Left ventricle myocardium inferior (tissue), 1 donor: ENCODE measurements around the gene TECPR2. TPM values are rescaled to one million over a fixed set of nuclear protein-coding genes. Genes with fewer than 3 reads are reported as not detected.

ENCODE experiments used
- DNase-seq: peaks from one replicate; pipeline ENCODE4 v3.0.0-alpha.2; 2020
- H3K27ac ChIP-seq: fragments of 200-600 bp; replicated peaks from 2 replicates; pipeline ENCODE4 v1.8.0; 2021
- H3K27me3 ChIP-seq: fragments of 200-600 bp; 2 replicates; pipeline ENCODE4 v1.8.0; 2021; ENCODE audit warnings: low read depth
- H3K36me3 ChIP-seq: fragments of 200-600 bp; 2 replicates; pipeline ENCODE4 v1.8.0; 2021
- H3K4me1 ChIP-seq: fragments of 200-600 bp; 2 replicates; pipeline ENCODE4 v1.8.0; 2021
- H3K4me3 ChIP-seq: fragments of 200-600 bp; 2 replicates; pipeline ENCODE4 v1.8.0; 2021; ENCODE audit warnings: mild to moderate bottlenecking, moderate library complexity
- H3K9me3 ChIP-seq: fragments of 200-600 bp; replicated peaks from 2 replicates; pipeline ENCODE4 v1.8.0; 2021
- CTCF ChIP-seq: fragments of 200-600 bp; IDR thresholded peaks from 2 replicates; pipeline ENCODE4 v1.8.0; 2021; ENCODE audit warnings: antibody characterized with exemption, mild to moderate bottlenecking, borderline replicate concordance
- intact Hi-C: fragments of 100-400 bp; cut with micrococcal nuclease; formaldehyde crosslinking; loops from one replicate; pipeline ENCODE4 v1.11.0; 2022
- total RNA-seq: library from RNA; stranded (reverse); fragmentation: NEBNext Ultra II Directional; extraction: Animal tissue kit (Norgen Biotek cat#: 25700); gene quantifications from one replicate; pipeline ENCODE4 v1.2.1, GENCODE V29; 2021
- donor health status: DM: no; HTN: yes; CAD: no; lungs with severe emphysema.

The TECPR2 gene
- total RNA-seq, 1 donor from 2014 or later, result 20.0 TPM

GRCh38 chr14:102396521-102396920, 33.8 kb downstream of the TECPR2 start:
- intact Hi-C loops, result no loop called here
- peaks cover 33% of the 10 kb centered on the region for H3K36me3 ChIP-seq

GRCh38 chr14:102403028-102403427, 40.3 kb downstream of the TECPR2 start:
- H3K27me3 ChIP-seq, result no peaks in the 10 kb centered on the region
- no peak overlapping the region for H3K4me3 ChIP-seq
- intact Hi-C loops, result no loop called here
- no peak overlapping the region for H3K27ac ChIP-seq
- no peak for TF ChIP-seq CTCF
- H3K4me1 ChIP-seq, result peaks cover 23% of the 10 kb centered on the region
- DNase-seq, result no peak
- H3K36me3 ChIP-seq, result peaks cover 36% of the 10 kb centered on the region
- H3K9me3 ChIP-seq, result peaks cover 34% of the 10 kb centered on the region

More at GRCh38 chr14:102396521-102396920, 33.8 kb downstream of the TECPR2 start:
- peaks cover 11% of the 10 kb centered on the region for H3K9me3 ChIP-seq
- H3K27me3 ChIP-seq, result no peaks in the 10 kb centered on the region
- no peak for DNase-seq
- TF ChIP-seq CTCF, result no peak
- peaks cover 9% of the 10 kb centered on the region for H3K4me1 ChIP-seq
- no peak overlapping the region for H3K27ac ChIP-seq
- no peak overlapping the region for H3K4me3 ChIP-seq

- no peak for TF ChIP-seq CTCF
- Histone ChIP-seq H3K27me3 (no peaks in the 10 kb centered on the region), H3K4me3 (no peak overlapping the region), H3K9me3 (peaks cover 16% of the 10 kb centered on the region), H3K27ac (peak overlapping the region; percentile 87), H3K36me3 (peaks cover 23% of the 10 kb centered on the region), H3K4me1 (peaks cover 34% of the 10 kb centered on the region)
- intact Hi-C loops, result no loop called here
- DNase-seq, result no peak
These were observed 44.5 kb downstream of the TECPR2 start for GRCh38 chr14:102407258-102407657.

GRCh38 chr14:102408724-102409123, 46.0 kb downstream of the TECPR2 start:
- Histone ChIP-seq H3K4me1 (peaks cover 34% of the 10 kb centered on the region), H3K36me3 (peaks cover 17% of the 10 kb centered on the region), H3K4me3 (no peak overlapping the region), H3K27ac (peak overlapping the region; percentile 87), H3K9me3 (peaks cover 2% of the 10 kb centered on the region), H3K27me3 (no peaks in the 10 kb centered on the region)
- intact Hi-C loops, result no loop called here
- TF ChIP-seq CTCF, result no peak
- DNase-seq, result no peak

DNA sequence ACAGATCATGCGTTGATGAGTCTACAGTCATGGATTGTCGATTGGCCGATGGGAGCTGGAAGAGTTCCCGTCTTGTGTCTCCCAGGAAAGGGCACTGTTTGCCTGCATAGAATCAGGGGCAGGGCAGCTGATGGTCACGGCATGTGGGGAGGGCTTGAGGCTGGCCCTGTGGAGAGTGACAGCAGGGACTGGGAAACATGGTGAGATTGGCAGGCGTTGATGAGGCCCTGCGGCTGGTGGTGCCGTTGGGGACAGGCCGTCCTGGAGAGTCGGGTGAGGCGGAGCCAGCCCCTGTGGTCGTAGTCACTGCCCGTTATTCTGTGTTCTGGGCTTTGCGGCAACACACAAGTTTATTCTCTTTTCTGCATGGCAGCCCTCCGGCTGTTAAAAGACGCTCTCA, 52.9 kb downstream of the TECPR2 start:
- DNase-seq, result no peak
- no peak overlapping the region for H3K4me3 ChIP-seq
- no peaks in the 10 kb centered on the region for H3K4me1 ChIP-seq
- peaks cover 31% of the 10 kb centered on the region for H3K36me3 ChIP-seq
- H3K27ac ChIP-seq, result no peak overlapping the region
- H3K9me3 ChIP-seq, result no peaks in the 10 kb centered on the region
- TF ChIP-seq CTCF, result no peak
- H3K27me3 ChIP-seq, result no peaks in the 10 kb centered on the region
- intact Hi-C loops, result no loop called here

- no peaks in the 10 kb centered on the region for H3K4me1 ChIP-seq
- H3K36me3 ChIP-seq, result peaks cover 29% of the 10 kb centered on the region
- no peak overlapping the region for H3K4me3 ChIP-seq
- no peaks in the 10 kb centered on the region for H3K27me3 ChIP-seq
- TF ChIP-seq CTCF, result no peak
- no peak for DNase-seq
- no peaks in the 10 kb centered on the region for H3K9me3 ChIP-seq
- intact Hi-C loops, result no loop called here
- H3K27ac ChIP-seq, result no peak overlapping the region
These were observed 54.3 kb downstream of the TECPR2 start for GRCh38 chr14:102417001-102417431.
